Skin of body (tissue), 2 donors: ENCODE results near the gene PARP3. TPM values are rescaled to one million over a fixed set of nuclear protein-coding genes. Genes with fewer than 3 reads are reported as not detected.

ENCODE experiments used
- DNase-seq: peaks from one replicate; lab custom pipeline; 2025; lab: John Stamatoyannopoulos, UW
- total RNA-seq: library from RNA; depleted of rRNA; stranded (reverse); fragments of >200 nt; gene quantifications from one replicate; pipeline ENCODE4 v1.2.3, GENCODE V29; 2014

Gene PARP3
- total RNA-seq, 1 donor from 2014 or later: 3.7 TPM

GRCh38 chr3:51948016-51948580, 5.9 kb downstream of the PARP3 start:
- DNase-seq: no peak

DNA sequence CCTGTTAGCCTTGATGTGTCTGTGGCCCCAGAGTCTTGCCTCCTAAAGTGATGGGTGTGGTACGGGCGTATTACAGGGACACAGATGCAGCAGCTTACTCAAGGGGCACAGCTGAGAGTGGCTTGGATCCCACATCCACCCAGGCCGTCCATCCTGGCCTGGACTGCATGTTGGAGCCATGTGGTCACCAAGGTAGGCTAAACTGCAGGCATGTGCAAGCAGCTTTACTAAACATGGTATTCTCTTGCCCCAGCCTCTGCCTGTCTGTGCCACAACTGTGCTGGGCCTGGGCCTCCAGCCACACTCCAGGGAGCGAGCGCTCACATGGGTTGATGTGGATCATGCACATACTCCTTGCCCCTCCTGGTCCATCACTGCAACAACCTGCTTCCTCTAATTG, 7.0 kb downstream of the PARP3 start:
- no peak for DNase-seq

- no peak for DNase-seq
Measured at GRCh38 chr3:51950899-51951298, 8.7 kb downstream of the PARP3 start.

GRCh38 chr3:51953445-51953844, 11.3 kb downstream of the PARP3 start:
- DNase-seq: no peak

GRCh38 chr3:51954105-51954504, 11.9 kb downstream of the PARP3 start:
- DNase-seq: no peak

GRCh38 chr3:51954713-51955112, 12.6 kb downstream of the PARP3 start:
- DNase-seq: no peak

- no peak for DNase-seq
Measured at GRCh38 chr3:51955175-51955892, 13.2 kb downstream of the PARP3 start, which contains the start of gene GPR62. TSS of gene GPR62 (plus strand) at chr3:51955381. CDS start at chr3:51955653, 272 bp downstream.

- no peak for DNase-seq
Measured at GRCh38 chr3:51955893-51956770, 14.0 kb downstream of the PARP3 start.

DNA sequence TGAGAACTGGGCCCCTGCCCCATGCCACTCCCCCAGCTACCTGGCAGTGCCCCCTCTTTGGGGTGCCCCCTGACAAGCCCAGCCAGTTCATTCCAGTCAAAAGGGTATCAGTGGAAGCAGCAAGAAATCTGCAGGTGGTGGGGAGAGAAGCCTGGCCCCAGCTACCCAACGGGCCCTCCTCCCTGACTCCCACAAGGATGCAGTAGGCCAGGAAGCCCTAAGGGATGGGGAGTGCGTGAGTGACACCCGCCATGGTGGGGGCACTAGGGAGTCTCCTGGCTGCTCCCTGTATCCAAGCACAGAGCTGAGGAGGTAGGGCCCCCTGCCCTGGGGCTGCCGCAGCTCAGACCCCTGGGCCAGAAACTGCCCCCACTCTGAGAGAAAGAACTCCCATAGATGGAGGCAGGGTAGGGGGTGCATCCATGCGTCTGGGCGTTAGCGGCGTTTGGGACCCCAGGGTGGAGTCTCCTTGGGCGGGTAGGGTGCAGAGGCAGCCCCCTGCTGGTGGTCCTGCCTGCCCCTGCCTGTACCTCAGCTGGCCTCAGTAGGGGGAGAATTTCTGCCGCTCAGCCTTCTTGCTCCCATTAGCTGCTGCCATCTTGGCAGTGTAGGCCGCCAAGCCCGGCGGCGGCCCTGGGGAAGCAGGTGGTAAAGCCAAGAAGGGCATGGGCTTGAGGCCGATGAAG, 15.5 kb downstream of the PARP3 start:
- DNase-seq: no peak

DNA sequence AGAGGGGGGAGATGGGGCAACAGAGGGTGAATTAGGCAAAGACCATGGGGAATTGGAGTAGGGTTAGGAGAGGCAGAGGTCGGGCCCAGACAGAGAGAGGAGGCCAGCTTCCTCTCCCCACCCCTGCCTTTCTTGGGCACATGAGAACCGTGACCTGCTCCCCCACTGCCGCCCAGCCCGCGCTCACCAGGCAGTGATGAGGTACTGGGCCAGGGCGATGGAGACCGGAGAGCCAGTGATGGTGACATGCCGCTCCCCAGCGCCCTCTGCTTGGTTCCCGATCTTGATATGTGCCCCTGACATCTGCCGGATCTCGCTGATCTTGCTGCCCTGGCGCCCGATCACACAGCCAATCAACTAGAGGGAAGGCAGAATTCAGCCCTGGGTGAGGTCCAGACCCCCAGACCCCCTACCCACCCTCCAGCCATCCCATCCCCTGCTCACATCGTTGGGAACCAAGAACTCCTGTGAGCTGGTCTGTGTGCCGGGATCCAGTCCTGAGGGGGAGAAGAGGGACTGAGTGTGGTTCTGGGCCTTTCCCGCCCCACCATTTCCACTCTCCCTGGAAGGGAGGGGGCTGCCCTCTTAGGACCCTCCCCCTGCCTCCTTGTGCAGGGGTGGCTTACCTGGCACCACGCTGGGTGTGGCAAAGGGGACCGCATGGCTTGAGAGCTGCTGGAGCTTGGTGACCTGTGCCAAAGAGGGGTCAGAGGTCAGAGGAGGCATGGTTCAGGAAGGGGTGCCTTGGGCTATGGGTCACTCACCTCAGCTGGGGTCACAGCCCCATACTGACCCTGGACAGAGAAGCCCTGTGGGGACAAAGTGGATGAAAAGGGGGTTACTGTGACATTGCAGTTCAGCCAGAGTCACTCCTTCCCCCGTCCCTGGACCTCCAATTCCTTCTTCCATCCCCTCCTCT, 16.7 kb downstream of the PARP3 start:
- DNase-seq: no peak

GRCh38 chr3:51959651-51960050, 17.5 kb downstream of the PARP3 start:
- no peak for DNase-seq

DNA sequence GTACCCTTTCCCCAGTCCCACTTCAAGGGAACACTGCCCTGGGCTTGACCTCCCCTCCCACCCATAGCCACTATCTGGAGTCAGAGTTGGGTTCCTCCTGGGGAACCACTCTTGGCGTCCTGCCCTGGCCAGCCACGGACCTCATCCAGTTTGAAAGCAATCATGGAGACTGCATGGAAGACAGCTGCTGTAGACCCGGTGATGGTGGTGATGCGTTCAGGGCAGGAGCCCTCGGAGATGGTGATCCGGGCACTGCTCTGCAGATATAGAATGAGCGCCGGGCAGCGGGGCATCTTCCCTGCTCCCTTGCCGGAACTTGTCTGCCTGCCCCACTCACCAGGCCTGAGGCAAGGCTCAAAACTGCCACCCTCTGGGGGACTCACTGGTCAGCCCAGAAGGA, 18.2 kb downstream of the PARP3 start:
- no peak for DNase-seq

- DNase-seq: no peak
Measured at GRCh38 chr3:51961011-51961410, 18.8 kb downstream of the PARP3 start.

DNA sequence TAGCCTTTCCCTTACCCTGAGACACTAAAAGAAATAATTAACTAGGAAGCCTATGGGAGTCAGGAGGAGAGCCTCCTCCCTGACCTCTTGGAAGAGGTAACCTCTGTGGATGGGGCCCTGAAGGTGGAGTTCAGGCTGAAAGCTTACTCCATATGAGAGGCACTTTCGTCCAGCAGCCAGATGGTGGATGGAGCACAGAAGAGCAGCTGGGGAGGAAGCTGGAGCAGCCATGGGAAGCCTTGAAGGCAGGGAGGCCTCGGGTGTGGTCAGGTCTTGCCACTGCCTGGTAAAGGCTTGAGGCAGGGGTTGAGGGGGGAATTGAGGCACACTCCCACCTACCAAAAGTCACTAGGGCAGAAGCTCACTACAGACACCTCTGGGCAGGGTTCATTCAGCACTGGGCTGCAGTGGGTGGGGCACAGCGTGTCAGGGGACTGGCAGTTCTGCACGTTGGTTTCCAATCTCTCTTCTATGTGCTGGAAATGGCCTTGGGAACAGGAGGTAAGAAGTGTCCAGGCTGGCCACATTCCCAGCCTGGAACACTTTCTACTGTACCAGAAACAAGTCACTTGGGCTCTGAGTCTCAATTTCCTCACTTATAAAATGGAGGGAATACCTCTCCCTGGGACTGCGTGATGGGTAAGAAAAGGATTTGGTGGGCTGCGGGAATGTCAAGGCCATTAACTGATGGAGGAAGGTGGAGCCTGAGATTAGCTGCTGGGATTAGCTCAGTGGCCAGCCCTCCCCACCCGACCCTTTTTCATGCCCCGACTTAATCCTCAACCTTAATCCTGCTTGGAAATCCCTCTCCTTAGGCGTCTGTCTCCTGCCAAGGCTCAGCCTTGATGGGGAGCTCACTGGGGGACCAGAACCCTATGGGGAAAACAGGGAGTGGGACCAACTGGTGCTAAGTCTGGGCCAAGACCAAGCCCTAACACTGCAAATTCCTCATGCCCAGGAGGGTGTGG, 19.7 kb downstream of the PARP3 start:
- DNase-seq: no peak

GRCh38 chr3:51962854-51963530, 20.8 kb downstream of the PARP3 start:
- no peak for DNase-seq

GRCh38 chr3:51963951-51964451, 21.8 kb downstream of the PARP3 start:
- no peak for DNase-seq

DNA sequence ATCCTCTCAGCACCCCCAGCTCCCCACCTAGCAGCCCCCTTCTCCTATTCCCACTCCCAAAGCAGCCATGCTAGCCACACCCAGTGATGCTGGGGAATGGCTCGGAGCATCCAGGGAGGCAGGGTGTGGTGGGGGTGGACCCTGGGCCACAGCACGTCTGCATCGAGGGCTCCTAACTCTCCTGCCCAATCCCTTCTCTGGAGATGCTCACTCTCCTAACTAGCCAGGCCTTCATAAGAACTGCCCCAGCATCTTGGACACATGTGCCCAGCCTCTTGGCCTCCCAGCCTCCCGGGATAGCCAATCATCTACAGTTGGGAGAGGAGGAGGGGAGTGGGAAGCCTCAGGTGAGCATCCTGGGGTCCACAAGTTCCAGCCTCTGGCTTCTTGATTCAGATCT, 22.4 kb downstream of the PARP3 start:
- no peak for DNase-seq

- DNase-seq: no peak
Measured at GRCh38 chr3:51966016-51966415, 23.9 kb downstream of the PARP3 start.

- DNase-seq: no peak
Measured at GRCh38 chr3:51966486-51966885, 24.3 kb downstream of the PARP3 start.
